Ishikawa (cell line): ENCODE results near the gene CAST.

Experiments used
- CEBPB ChIP-seq: IDR thresholded peaks from 2 replicates; pipeline ENCODE4 v1.6.1; 2012
- CREB1 ChIP-seq: IDR thresholded peaks from 2 replicates; pipeline ENCODE4 v1.6.1; 2012; ENCODE audit warnings: low read depth
- EGR1 ChIP-seq: IDR thresholded peaks from 2 replicates; pipeline ENCODE4 v1.6.1; 2012
- EP300 ChIP-seq: IDR thresholded peaks from 2 replicates; pipeline ENCODE4 v1.6.1; 2012; ENCODE audit warnings: borderline replicate concordance
- FOXM1 ChIP-seq: IDR thresholded peaks from 2 replicates; pipeline ENCODE4 v1.6.1; 2012; ENCODE audit warnings: low read depth, borderline replicate concordance
- NFIC ChIP-seq: IDR thresholded peaks from 2 replicates; pipeline ENCODE4 v1.6.1; 2012
- RAD21 ChIP-seq: IDR thresholded peaks from 2 replicates; pipeline ENCODE4 v1.6.1; 2012; ENCODE audit warnings: low read depth
- TAF1 ChIP-seq: IDR thresholded peaks from 2 replicates; pipeline ENCODE4 v1.6.1; 2012; ENCODE audit warnings: low read depth, mild to moderate bottlenecking
- TCF12 ChIP-seq: IDR thresholded peaks from 2 replicates; pipeline ENCODE4 v1.6.1; 2012; ENCODE audit warnings: low read depth
- TEAD4 ChIP-seq: IDR thresholded peaks from 2 replicates; pipeline ENCODE4 v1.6.1; 2012
- YY1 ChIP-seq: IDR thresholded peaks from 2 replicates; pipeline ENCODE4 v1.6.1; 2012; ENCODE audit warnings: low read depth
- ZBTB7A ChIP-seq: IDR thresholded peaks from 2 replicates; pipeline ENCODE4 v1.6.1; 2012; ENCODE audit warnings: low read depth
- TF ChIP-seq, protein P1 (sequence below): IDR thresholded peaks from 2 replicates; pipeline ENCODE4 v1.6.1; 2012
- TF ChIP-seq, protein P2 (sequence below): IDR thresholded peaks from 2 replicates; pipeline ENCODE4 v1.6.1; 2012; ENCODE audit warnings: low read depth, mild to moderate bottlenecking
- TF ChIP-seq, protein P3 (sequence below): IDR thresholded peaks from 2 replicates; pipeline ENCODE4 v1.6.1; 2012

CAST gene

DNA sequence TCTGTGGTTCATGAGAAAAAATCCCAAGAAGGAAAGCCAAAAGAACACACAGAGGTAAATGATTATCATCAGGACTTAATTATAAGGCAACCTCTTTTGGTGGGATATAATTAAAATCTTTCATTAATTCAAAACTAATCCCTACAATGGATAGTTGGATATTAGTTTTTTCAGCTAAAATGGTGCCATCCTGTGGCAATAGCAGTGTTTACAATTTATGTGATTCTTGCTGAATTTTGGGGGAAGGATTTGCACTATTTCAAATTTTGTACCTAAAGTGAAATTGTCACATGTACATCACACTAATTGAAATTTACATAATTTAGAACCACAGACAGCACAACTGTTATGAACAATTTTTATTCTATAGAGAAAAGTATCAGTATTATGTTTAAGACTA lies 67.0 kb downstream of the CAST start:
- no peak for TF ChIP-seq CEBPB
- TF ChIP-seq RAD21: peak; percentile 40

DNA sequence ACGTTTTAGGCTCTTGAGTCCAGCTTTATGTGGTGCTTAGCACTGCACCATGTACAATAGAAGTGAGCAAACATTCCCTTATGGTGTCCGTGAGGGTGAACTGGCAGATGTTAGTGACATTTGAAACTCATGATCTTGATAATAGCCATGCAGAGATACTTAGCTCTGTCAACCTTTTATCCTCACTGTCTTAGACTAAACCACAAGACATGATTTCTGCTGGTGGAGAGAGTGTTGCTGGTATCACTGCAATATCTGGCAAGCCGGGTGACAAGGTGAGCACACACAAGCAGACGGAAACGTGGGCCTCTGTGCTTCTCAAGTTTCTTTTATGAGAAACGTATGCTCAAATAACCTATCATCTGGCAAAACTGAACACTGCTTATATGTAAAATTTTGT lies 68.4 kb downstream of the CAST start:
- no peak for TF ChIP-seq TCF12
- TF ChIP-seq TEAD4: no peak
- no peak for TF ChIP-seq EP300
- TF ChIP-seq RAD21: no peak
- TF ChIP-seq CREB1: no peak
- no peak for TF ChIP-seq ZBTB7A
- no peak for TF ChIP-seq TAF1
- TF ChIP-seq, protein P1, sequence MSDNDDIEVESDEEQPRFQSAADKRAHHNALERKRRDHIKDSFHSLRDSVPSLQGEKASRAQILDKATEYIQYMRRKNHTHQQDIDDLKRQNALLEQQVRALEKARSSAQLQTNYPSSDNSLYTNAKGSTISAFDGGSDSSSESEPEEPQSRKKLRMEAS: no peak
- no peak for TF ChIP-seq CEBPB
- TF ChIP-seq NFIC: no peak
- TF ChIP-seq, protein P2, sequence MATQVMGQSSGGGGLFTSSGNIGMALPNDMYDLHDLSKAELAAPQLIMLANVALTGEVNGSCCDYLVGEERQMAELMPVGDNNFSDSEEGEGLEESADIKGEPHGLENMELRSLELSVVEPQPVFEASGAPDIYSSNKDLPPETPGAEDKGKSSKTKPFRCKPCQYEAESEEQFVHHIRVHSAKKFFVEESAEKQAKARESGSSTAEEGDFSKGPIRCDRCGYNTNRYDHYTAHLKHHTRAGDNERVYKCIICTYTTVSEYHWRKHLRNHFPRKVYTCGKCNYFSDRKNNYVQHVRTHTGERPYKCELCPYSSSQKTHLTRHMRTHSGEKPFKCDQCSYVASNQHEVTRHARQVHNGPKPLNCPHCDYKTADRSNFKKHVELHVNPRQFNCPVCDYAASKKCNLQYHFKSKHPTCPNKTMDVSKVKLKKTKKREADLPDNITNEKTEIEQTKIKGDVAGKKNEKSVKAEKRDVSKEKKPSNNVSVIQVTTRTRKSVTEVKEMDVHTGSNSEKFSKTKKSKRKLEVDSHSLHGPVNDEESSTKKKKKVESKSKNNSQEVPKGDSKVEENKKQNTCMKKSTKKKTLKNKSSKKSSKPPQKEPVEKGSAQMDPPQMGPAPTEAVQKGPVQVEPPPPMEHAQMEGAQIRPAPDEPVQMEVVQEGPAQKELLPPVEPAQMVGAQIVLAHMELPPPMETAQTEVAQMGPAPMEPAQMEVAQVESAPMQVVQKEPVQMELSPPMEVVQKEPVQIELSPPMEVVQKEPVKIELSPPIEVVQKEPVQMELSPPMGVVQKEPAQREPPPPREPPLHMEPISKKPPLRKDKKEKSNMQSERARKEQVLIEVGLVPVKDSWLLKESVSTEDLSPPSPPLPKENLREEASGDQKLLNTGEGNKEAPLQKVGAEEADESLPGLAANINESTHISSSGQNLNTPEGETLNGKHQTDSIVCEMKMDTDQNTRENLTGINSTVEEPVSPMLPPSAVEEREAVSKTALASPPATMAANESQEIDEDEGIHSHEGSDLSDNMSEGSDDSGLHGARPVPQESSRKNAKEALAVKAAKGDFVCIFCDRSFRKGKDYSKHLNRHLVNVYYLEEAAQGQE: no peak
- TF ChIP-seq, protein P3, sequence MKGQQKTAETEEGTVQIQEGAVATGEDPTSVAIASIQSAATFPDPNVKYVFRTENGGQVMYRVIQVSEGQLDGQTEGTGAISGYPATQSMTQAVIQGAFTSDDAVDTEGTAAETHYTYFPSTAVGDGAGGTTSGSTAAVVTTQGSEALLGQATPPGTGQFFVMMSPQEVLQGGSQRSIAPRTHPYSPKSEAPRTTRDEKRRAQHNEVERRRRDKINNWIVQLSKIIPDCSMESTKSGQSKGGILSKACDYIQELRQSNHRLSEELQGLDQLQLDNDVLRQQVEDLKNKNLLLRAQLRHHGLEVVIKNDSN: no peak

DNA sequence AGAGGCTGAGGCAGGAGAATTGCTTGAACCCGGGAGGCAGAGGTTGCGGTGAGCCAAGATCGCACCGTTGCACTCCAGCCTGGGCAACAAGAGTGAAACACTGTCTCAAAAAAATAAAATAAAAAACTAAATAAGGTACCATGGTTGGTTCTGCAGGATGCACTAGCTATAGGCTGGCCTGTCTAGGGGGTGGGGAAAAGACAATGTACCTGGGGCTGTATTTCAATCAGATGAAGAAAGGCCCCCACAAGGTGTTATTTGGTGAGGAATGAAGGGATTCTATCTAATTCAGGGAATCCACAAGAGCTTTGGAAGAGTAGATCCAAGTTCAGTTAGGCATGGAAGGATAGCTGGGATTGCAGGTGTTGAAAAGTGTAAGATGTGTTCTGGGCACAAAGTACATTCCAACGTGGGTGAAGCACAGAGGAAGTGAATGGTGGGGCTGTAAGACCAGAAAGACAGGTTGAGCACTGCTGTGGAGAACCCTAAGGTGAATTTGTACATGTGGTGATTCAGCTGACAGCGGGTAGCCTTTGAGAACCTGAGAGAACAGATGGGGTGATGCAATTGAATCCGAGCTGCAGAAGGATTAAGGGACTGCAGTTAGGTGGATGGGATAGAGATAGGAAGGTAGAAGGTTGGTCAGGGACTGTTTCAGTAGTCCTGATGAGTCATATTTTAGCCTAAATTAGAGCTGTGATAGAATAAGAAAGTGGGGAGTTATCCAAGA lies 71.8 kb downstream of the CAST start:
- TF ChIP-seq TEAD4 (peak; percentile 90), TCF12 (peak; percentile 90), CEBPB (peak; percentile 96), FOXM1 (peak; percentile 71; the same call in 1 of the 2 replicates), NFIC (peak; percentile 65), EP300 (peak; percentile 85), RAD21 (no peak), YY1 (peak; percentile 69; the same call in 1 of the 2 replicates)
- TF ChIP-seq, protein P2: no peak
- TF ChIP-seq, protein P1: peak; percentile 90
- TF ChIP-seq, protein P3: peak; percentile 36; the same call in 1 of the 2 replicates

DNA sequence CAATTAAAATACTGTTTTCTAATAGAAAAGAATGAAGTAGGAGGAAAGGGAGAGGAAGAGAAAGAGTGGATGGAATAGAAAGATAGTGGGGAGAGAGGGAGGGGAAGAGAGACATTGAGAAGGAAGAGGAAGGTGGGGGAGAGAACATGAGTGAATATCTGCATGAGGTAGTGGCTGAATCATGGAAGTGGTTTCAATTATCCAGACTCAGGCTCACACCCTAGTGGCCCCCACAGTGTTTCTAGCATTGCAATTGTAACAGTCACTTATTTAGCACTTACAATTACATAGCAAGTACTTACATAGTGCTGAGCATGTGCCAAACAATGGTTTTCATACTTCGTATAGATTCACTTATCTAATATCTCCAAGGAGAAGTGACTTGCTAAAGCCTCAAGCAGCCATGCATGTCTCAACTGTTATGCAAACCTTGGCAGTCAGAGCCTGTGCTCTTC lies 72.7 kb downstream of the CAST start:
- peak; percentile 60 for TF ChIP-seq CEBPB
- TF ChIP-seq RAD21: no peak

DNA sequence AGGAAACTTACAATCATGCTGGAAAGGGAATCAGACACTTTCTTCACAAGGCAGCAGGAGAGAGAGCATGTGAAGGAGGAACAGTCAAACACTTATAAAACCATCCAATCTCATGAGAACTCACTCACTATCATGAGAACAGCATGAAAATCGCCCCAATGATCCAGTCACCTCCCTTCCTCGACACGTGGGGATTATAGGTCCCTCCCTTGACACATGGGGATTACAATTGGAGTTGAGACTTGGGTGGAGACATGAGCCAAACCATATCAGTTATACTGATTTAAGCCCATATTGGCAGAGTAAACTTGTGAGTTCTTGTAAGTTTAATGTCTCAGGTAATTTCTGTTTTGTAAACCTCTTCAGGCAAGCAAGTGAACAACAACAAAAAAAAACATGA lies 74.8 kb downstream of the CAST start:
- TF ChIP-seq ZBTB7A (no peak), RAD21 (no peak), TCF12 (no peak), TAF1 (no peak), EP300 (no peak)

DNA sequence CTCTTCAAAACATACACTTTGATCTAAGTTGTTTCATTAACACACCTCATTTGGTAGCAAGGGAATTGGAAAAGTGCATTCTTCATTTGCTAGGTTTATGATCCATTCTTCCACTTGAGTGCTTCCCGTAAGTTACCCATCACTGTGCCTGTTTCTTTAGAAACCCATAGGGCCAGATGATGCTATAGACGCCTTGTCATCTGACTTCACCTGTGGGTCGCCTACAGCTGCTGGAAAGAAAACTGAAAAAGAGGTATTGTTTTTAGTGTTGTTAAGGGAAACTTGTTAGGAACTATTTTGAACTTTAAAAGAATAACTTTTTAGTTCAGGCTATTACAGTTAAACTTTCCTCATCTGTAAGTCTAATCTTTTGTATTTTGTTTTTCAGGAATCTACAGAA lies 78.9 kb downstream of the CAST start:
- TF ChIP-seq CEBPB (no peak), EGR1 (no peak), ZBTB7A (no peak), TAF1 (no peak)
- TF ChIP-seq, protein P3: no peak

DNA sequence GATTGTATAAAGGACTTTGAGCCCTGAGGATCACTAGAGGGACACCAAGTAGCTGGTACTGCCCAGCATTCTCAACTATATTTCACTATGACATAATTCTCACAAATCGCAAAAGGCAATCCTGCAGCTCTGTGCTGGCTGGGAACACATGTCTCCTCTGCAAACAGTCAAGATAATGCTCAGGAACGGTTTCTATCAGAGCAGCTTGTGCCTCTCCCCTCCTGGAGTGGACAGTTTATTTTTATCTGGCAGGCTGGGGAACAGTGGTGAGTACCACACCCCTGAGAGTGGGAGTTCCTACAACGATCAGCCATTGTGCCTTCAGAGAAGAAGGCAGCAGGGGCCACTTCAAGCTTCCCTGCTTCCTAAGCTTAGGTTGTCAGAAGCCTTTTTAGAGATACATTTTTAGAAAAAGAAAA lies 79.7 kb downstream of the CAST start:
- TF ChIP-seq CREB1: no peak
- no peak for TF ChIP-seq TCF12
- TF ChIP-seq FOXM1: no peak
- TF ChIP-seq YY1: no peak
